ENCODE results near the gene XPO6. TPM values are rescaled to one million over a fixed set of nuclear protein-coding genes. Genes with fewer than 3 reads are reported as not detected.

XPO6 gene
- total RNA-seq, 1 donor from 2014 or later, result 71.6 TPM

- no peaks in the 10 kb centered on the region for H3K27me3 ChIP-seq
- H3K79me2 ChIP-seq (ENCODE audit: low read depth), result peaks cover 100% of the 10 kb centered on the region
- no peaks in the 10 kb centered on the region for H3K9me3 ChIP-seq (ENCODE audit: low read depth)
- no peak overlapping the region for H3K4me3 Mint-ChIP-seq
- peaks cover 6% of the 10 kb centered on the region for H3K4me1 ChIP-seq
- H3K36me3 Mint-ChIP-seq, result peaks cover 11% of the 10 kb centered on the region
- H4K20me1 ChIP-seq (ENCODE audit: low read depth), result peaks cover 39% of the 10 kb centered on the region
- H3K9me3 Mint-ChIP-seq, result peaks cover 4% of the 10 kb centered on the region
- H2AFZ ChIP-seq (replicated peaks), result no peak overlapping the region
- H3K27me3 Mint-ChIP-seq (ENCODE audit: insufficient read depth, low read depth), result no peaks in the 10 kb centered on the region
- H3K4me3 ChIP-seq, result no peak overlapping the region
- DNase-seq (ENCODE audit: low spot score), result no peak
- no peak overlapping the region for H3K27ac ChIP-seq
- H3F3A ChIP-seq (ENCODE audit: low read depth), result no peaks in the 10 kb centered on the region
- TF ChIP-seq EZH2 (IDR thresholded peaks at IDR 0.05) (no peak), CTCF (IDR thresholded peaks at IDR 0.05) (no peak), EZH2phosphoT487 (IDR thresholded peaks at IDR 0.05) (no peak)
- no peak overlapping the region for H3K9ac ChIP-seq
- no peaks in the 10 kb centered on the region for H3K36me3 ChIP-seq
- no peak overlapping the region for H3K4me2 ChIP-seq
- peaks cover 8% of the 10 kb centered on the region for H3K4me1 Mint-ChIP-seq
- no peak overlapping the region for H3K27ac Mint-ChIP-seq
Observed at GRCh38 chr16:28182801-28183200, 29.0 kb downstream of the XPO6 start.

- Mint-ChIP-seq H3K27ac (no peak overlapping the region), H3K9me3 (peaks cover 4% of the 10 kb centered on the region), H3K27me3 (ENCODE audit: insufficient read depth, low read depth) (no peaks in the 10 kb centered on the region), H3K4me1 (peaks cover 8% of the 10 kb centered on the region), H3K4me3 (no peak overlapping the region), H3K36me3 (peaks cover 13% of the 10 kb centered on the region)
- DNase-seq (ENCODE audit: low spot score), result no peak
- peaks cover 6% of the 10 kb centered on the region for H3K4me1 ChIP-seq
- H3K79me2 ChIP-seq (ENCODE audit: low read depth), result peaks cover 97% of the 10 kb centered on the region
- H3K4me3 ChIP-seq, result no peak overlapping the region
- H3K4me2 ChIP-seq, result no peak overlapping the region
- TF ChIP-seq EZH2phosphoT487 (IDR thresholded peaks at IDR 0.05) (no peak), CTCF (IDR thresholded peaks at IDR 0.05) (no peak), EZH2 (IDR thresholded peaks at IDR 0.05) (no peak)
- H3F3A ChIP-seq (ENCODE audit: low read depth), result no peaks in the 10 kb centered on the region
- peaks cover 32% of the 10 kb centered on the region for H4K20me1 ChIP-seq (ENCODE audit: low read depth)
- no peak overlapping the region for H3K9ac ChIP-seq
- no peaks in the 10 kb centered on the region for H3K9me3 ChIP-seq (ENCODE audit: low read depth)
- H3K27me3 ChIP-seq, result no peaks in the 10 kb centered on the region
- no peak overlapping the region for H3K27ac ChIP-seq
- no peak overlapping the region for H2AFZ ChIP-seq (replicated peaks)
- no peaks in the 10 kb centered on the region for H3K36me3 ChIP-seq
Observed at GRCh38 chr16:28182183-28182582, 29.6 kb downstream of the XPO6 start.

- Mint-ChIP-seq H3K27me3 (ENCODE audit: insufficient read depth, low read depth) (no peaks in the 10 kb centered on the region), H3K4me1 (peaks cover 8% of the 10 kb centered on the region), H3K27ac (no peak overlapping the region)
Observed at GRCh38 chr16:28181515-28181914, 30.2 kb downstream of the XPO6 start.

More at GRCh38 chr16:28181515-28181914, 30.2 kb downstream of the XPO6 start:
- no peak overlapping the region for H3K9ac ChIP-seq
- Mint-ChIP-seq H3K36me3 (peaks cover 18% of the 10 kb centered on the region), H3K9me3 (peaks cover 4% of the 10 kb centered on the region), H3K4me3 (no peak overlapping the region)
- no peak overlapping the region for H2AFZ ChIP-seq (replicated peaks)
- no peak overlapping the region for H3K4me2 ChIP-seq
- no peaks in the 10 kb centered on the region for H3K9me3 ChIP-seq (ENCODE audit: low read depth)
- no peaks in the 10 kb centered on the region for H3K36me3 ChIP-seq
- H3K27me3 ChIP-seq, result no peaks in the 10 kb centered on the region
- H3K4me1 ChIP-seq, result peaks cover 6% of the 10 kb centered on the region
- peaks cover 27% of the 10 kb centered on the region for H4K20me1 ChIP-seq (ENCODE audit: low read depth)
- H3K79me2 ChIP-seq (ENCODE audit: low read depth), result peaks cover 91% of the 10 kb centered on the region
- no peaks in the 10 kb centered on the region for H3F3A ChIP-seq (ENCODE audit: low read depth)
- H3K27ac ChIP-seq, result no peak overlapping the region
- DNase-seq (ENCODE audit: low spot score), result no peak
- TF ChIP-seq EZH2 (IDR thresholded peaks at IDR 0.05), result no peak
- no peak for TF ChIP-seq EZH2phosphoT487 (IDR thresholded peaks at IDR 0.05)
- no peak for TF ChIP-seq CTCF (IDR thresholded peaks at IDR 0.05)
- H3K4me3 ChIP-seq, result no peak overlapping the region
